ENCODE measurements around the gene SHROOM1.
"Not testable (repeated sequence)": the region's sequence is repeated elsewhere in the genome, so short reads cannot be mapped to it uniquely, and the experiment has no call there.

SHROOM1 gene

GRCh38 chr5:132822650-132823480 lies 7.6 kb downstream of the SHROOM1 start:
- DNase-seq = no peak

- no peak for DNase-seq
These were observed 8.7 kb downstream of the SHROOM1 start for GRCh38 chr5:132821791-132822190.

GRCh38 chr5:132821350-132821749 lies 9.1 kb downstream of the SHROOM1 start:
- DNase-seq = no peak

- peak; percentile 89 for DNase-seq
These were observed 10.2 kb downstream of the SHROOM1 start for GRCh38 chr5:132820162-132820754.

- no peak for DNase-seq
These were observed 11.0 kb downstream of the SHROOM1 start for GRCh38 chr5:132819468-132819867.

GRCh38 chr5:132817011-132817410 lies 13.4 kb downstream of the SHROOM1 start:
- no peak for DNase-seq

GRCh38 chr5:132816554-132816953 lies 13.9 kb downstream of the SHROOM1 start:
- DNase-seq = no peak

GRCh38 chr5:132816083-132816482 lies 14.4 kb downstream of the SHROOM1 start:
- DNase-seq = no peak

- no peak for DNase-seq
These were observed 15.0 kb downstream of the SHROOM1 start for GRCh38 chr5:132815454-132815853.

- no peak for DNase-seq
These were observed 15.7 kb downstream of the SHROOM1 start for GRCh38 chr5:132814503-132815294.

GRCh38 chr5:132813599-132814502 lies 16.6 kb downstream of the SHROOM1 start:
- DNase-seq = no peak

- DNase-seq = no peak
These were observed 17.5 kb downstream of the SHROOM1 start, which contains the start of gene SOWAHA for GRCh38 chr5:132812781-132813598. Gene SOWAHA, plus strand, starts transcription at chr5:132813302. Its CDS starts 320 bp downstream, at chr5:132813622.

GRCh38 chr5:132812123-132812765 lies 18.2 kb downstream of the SHROOM1 start:
- no peak for DNase-seq

GRCh38 chr5:132810605-132811004 lies 19.8 kb downstream of the SHROOM1 start:
- no peak for DNase-seq

- DNase-seq = no peak
These were observed 21.6 kb downstream of the SHROOM1 start for GRCh38 chr5:132808866-132809265.

GRCh38 chr5:132808448-132808847 lies 22.0 kb downstream of the SHROOM1 start:
- DNase-seq = no peak

GRCh38 chr5:132807163-132807838 lies 23.1 kb downstream of the SHROOM1 start:
- no peak for DNase-seq

- DNase-seq = not testable (repeated sequence)
These were observed 23.7 kb downstream of the SHROOM1 start for GRCh38 chr5:132806804-132807162.

- not testable (repeated sequence) for DNase-seq
These were observed 24.6 kb downstream of the SHROOM1 start for GRCh38 chr5:132805872-132806271.

GRCh38 chr5:132804219-132804618 lies 26.2 kb downstream of the SHROOM1 start:
- DNase-seq = not testable (repeated sequence)

Measured in activated CD4-positive, CD25-positive, alpha-beta regulatory T cell treated with anti-CD3 and anti-CD28 coated beads, Interleukin-2, amount 50 U/mL, for 72 hours (primary cell).